HS-5 (cell line): ENCODE results near the gene SNX24.
"Not testable (repeated sequence)": the region's sequence is repeated elsewhere in the genome, so short reads cannot be mapped to it uniquely, and the experiment has no call there.

ENCODE experiments used
- DNase-seq: peaks from one replicate; pipeline ENCODE4 v3.0.0-alpha.2; 2012; ENCODE audit warnings: low read depth

SNX24 gene

GRCh38 chr5:122845229-122846050 lies at the start of gene SNX24:
Gene SNX24, plus strand, starts transcription at chr5:122845613. Its CDS starts 21 bp downstream, at chr5:122845634.
- DNase-seq = peak; percentile 48

GRCh38 chr5:122805481-122805880 lies 39.9 kb upstream of the SNX24 start:
- peak; percentile 15 for DNase-seq

- no peak for DNase-seq
Observed at GRCh38 chr5:122810405-122810804, 35.0 kb upstream of the SNX24 start.

- no peak for DNase-seq
Observed at GRCh38 chr5:122815218-122815767, 30.1 kb upstream of the SNX24 start.

DNA sequence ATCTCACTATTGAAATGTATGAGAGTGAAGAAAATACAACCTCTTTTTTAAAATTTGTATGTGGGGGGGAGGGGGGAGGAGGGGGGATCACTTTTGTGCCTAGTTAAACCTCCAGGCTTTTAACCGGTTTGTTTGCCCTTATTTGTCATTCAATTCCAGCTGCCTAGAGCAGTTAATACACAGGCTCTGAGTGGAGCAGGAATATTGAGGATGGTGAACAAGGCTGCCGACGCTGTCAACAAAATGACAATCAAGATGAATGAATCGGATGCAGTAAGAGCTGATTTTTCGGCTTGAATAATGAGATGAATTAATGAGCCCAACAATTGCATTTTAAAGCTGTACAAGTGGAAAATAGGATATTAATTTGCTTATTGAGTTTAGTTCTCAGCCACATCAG lies 28.7 kb upstream of the SNX24 start:
- no peak for DNase-seq

DNA sequence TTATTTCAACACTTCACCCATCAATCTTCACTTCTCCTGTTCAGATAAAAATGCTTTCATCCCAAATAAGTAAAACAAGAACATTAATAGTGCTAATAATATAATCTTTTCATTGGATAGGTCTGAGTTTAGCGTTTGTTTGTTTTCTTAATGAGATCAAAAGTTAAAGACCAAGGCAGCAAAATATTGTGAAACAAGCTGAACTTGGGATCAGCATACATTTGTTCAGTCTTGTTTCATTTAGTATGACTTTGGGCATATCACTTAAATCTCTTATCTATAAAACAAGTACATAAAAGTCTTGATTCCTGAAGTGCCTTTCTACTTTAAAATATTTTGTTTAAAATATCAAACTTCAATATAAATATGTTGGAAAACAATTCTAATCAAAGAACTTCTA lies 13.4 kb upstream of the SNX24 start:
- no peak for DNase-seq

GRCh38 chr5:122835681-122836080 lies 9.7 kb upstream of the SNX24 start:
- no peak for DNase-seq

DNA sequence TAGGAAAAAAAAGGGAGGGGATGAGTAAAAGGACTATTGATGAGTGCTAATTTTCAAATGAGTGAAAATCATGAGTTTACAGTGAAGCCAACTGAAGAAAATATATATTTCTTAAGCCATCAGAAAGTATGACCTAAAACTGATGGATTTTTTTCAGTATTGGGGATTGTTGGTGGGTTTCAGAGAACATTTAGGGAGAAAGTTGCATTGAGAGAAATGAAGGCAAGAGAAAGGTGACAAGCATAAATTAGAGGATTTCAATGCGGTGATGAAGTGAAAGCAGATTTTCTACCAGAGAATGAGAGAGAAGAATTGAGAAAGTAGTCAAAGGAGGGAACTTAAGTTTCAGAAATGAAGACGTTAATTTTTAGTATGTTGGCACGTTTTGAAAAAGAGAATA lies 8.5 kb upstream of the SNX24 start:
- no peak for DNase-seq

DNA sequence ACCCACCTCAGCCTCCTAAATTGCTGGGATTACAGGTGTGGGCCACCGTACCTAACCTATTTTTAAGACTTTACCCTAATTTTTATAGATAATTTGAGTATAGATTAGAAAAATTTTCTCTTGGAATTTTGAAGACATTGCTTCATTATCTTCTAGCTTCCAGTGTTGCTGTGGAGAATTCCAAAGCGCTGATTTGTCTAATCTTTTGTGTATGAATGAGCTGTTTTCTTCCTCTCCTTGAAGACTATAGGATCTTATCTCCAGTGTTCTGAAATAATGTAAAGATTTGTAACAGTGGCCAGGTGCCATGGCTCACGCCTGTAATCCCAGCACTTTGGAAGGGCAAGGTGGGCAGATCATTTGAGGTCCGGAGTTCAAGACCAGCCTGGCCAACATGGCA lies 5.7 kb upstream of the SNX24 start:
- no peak for DNase-seq

GRCh38 chr5:122842016-122842580 lies 3.3 kb upstream of the SNX24 start:
- no peak for DNase-seq

DNA sequence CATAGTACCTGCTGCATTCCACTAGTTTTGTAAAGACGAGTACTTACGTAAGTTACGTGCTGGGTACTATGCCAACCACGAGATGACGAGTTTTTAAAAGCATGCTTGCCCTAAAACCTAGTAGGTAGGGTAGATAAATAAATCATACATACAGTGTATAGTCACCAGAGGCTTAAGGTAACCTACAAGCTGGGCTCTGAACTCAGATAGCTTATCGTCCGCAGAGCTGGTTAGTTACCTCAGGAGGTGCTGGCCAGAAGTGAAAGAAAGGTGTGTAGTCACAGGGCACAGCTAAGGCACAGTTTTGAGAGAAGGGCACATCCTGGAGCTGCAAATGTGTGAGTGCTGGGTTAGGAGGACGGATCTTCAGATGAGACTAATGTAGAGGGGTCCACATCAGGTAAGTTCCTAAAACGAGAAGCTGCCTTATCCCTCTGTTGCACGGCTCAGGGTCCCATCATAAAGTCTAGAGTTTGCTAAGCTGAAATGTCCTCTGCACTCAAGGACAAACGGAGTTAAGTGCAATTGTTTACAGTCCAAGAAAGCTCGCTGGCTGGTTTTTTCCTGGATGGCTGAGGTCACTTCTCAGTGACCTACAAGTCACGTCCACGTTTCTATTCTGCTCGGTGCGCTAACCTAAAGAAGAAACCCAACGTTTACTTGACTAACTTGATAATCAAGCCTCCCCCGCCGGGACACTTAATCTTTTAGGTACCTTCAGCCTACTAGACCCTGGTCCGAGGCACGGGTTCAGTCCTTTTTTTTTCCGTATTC lies 1.1 kb upstream of the SNX24 start:
- no peak for DNase-seq

GRCh38 chr5:122844910-122845228 lies 544 bp upstream of the SNX24 start:
- DNase-seq = no peak

DNA sequence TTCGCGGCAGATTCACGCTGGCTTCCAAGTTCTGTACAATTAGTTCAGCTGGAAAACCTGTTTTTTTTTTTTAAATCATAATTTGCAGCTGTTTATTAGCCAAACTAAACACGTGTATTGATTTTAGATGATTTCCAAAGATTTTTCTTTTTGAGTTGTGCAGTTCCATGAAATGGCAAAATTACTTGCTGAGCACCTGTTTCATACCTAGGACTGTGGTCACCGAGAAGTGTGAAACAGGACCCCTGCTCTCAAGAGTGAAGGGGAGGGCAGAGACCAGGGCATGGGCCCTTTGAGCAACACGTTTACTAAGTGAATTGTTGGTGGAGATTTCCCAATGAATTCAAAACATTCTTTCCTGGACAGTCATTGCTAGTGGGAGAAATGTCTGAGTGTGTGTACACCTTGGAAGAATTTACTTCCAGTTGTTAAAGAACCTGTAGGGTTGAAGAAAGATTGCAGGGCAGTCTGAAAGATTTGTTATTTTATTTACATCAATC lies 688 bp downstream of the SNX24 start:
- peak; percentile 78 for DNase-seq

GRCh38 chr5:122847687-122848081 lies 2.3 kb downstream of the SNX24 start:
- DNase-seq = no peak

DNA sequence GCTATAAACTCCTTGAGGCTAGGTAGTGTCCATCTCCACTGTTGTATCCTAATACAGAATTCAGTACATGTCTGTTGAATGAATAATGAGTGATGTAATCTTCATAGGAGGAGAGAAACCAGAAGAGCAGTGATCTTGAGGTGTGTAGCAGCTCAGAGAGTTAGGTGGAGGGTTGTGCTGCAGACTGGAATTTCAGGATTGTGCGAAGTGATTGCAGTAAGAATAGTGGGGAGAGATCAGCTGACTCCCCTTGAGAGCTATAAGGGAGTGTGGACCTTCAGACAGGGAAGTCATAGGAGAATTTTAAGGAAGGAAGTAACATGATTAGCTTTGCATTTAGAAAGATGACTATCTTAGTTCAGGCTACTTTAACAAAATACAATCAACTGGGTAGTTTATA lies 4.4 kb downstream of the SNX24 start:
- DNase-seq = no peak

DNA sequence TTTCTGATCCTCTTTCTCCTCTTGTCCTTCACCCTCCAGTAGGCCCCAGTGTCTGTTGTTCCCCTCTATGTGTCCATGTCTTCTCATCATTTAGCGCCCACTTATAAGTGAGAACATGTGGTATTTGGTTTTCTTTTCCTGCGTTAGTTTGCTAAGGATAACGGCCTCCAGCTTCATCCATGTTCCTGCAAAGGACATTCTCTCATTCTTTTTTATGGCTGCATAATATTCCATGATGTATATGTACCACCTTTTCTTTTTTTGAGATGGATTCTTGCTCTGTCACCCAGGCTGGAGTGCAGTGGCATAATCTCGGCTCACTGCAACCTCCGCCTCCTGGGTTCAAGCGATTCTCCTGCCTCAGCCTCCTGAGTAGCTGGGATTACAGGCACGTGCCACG lies 12.1 kb downstream of the SNX24 start:
- not testable (repeated sequence) for DNase-seq

DNA sequence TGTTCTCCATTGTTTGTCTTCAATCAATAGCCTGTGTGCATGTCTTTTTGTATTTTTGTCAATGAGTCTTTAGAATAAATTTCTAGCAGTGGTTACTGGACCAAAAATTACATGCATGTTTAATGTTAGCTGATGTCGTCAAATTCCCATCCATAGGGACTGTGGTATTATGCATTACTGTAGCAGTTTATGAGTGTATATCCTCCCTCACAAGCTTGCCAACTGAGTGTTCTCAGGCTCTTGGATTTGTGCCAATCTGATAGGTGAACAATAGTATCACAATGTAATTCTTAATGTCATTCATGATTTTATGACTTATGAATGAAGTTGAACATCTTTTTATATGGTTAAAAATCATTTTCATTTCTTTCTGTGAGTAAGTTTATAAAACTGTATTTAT lies 13.0 kb downstream of the SNX24 start:
- peak; percentile 39 for DNase-seq

DNA sequence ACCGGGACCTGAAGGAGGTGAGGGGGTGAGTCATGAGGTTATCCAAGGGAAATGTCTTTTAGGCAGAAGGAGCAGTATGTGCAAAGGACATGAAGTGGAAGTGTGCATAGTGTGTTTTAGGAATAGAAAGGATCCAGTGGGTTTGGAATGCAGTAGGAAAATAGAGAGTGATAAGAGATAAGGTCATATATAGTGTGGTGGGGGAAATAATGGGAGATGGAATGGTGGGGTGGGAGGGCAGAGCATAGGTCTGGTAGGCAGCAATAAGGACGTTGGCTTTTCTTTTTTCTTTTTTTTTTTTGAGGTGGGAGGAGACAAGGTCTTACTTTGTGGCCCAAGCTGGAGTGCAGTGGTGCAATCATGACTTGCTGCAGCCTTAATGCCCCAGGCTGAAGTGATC lies 17.8 kb downstream of the SNX24 start:
- DNase-seq = no peak

GRCh38 chr5:122863721-122864120 lies 18.3 kb downstream of the SNX24 start:
- no peak for DNase-seq

- DNase-seq = no peak
Observed at GRCh38 chr5:122864400-122864799, 19.0 kb downstream of the SNX24 start.

- DNase-seq = no peak
Observed at GRCh38 chr5:122864842-122865241, 19.4 kb downstream of the SNX24 start.

GRCh38 chr5:122870219-122870856 lies 24.9 kb downstream of the SNX24 start:
- DNase-seq = no peak
